Measurements from ENCODE around the gene AVEN.
"Not testable (repeated sequence)": the region's sequence is repeated elsewhere in the genome, so short reads cannot be mapped to it uniquely, and the experiment has no call there.

AVEN gene

GRCh38 chr15:33840615-33841014, 198.4 kb downstream of the AVEN start:
- DNase-seq = no peak

- DNase-seq = no peak
Observed at GRCh38 chr15:33839540-33839939, 199.5 kb downstream of the AVEN start.

GRCh38 chr15:33837294-33837693, 201.7 kb downstream of the AVEN start:
- no peak for DNase-seq

- DNase-seq = no peak
Observed at GRCh38 chr15:33834892-33835743, 203.9 kb downstream of the AVEN start.

GRCh38 chr15:33831646-33832045, 207.4 kb downstream of the AVEN start:
- DNase-seq = no peak

GRCh38 chr15:33830351-33830750, 208.7 kb downstream of the AVEN start:
- no peak for DNase-seq

GRCh38 chr15:33826201-33826600, 212.8 kb downstream of the AVEN start:
- DNase-seq = no peak

- DNase-seq = no peak
Observed at GRCh38 chr15:33825453-33825852, 213.6 kb downstream of the AVEN start.

GRCh38 chr15:33823119-33823518, 215.9 kb downstream of the AVEN start:
- DNase-seq = no peak

GRCh38 chr15:33822479-33822878, 216.5 kb downstream of the AVEN start:
- DNase-seq = no peak

- not testable (repeated sequence) for DNase-seq
Observed at GRCh38 chr15:33819499-33819898, 219.5 kb downstream of the AVEN start.
